Retina (tissue), 1 donor: ENCODE results near the gene WWP2.

Experiments used
- DNase-seq: peaks from one replicate; pipeline ENCODE4 v3.0.0-alpha.2; 2016

WWP2 gene

DNA sequence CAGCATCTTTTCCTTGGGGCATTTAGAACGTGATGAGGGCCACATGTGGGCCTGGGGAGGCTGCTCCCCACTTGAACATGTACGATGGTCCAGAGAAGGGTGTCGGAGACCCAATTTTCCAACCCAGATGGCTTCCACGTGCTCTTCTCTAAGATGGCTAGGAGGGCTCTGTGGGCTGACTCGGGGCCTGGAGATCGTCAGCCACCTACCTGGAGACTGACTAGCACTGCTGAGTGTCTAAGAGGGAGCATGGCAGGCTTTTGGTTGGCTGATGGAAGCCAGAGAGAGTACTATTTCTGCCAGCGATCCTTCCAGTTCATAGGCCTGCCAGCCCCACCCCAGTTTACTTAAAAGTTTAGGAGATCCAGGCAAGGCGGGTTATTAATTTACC lies 128.8 kb downstream of the WWP2 start:
- DNase-seq = no peak

DNA sequence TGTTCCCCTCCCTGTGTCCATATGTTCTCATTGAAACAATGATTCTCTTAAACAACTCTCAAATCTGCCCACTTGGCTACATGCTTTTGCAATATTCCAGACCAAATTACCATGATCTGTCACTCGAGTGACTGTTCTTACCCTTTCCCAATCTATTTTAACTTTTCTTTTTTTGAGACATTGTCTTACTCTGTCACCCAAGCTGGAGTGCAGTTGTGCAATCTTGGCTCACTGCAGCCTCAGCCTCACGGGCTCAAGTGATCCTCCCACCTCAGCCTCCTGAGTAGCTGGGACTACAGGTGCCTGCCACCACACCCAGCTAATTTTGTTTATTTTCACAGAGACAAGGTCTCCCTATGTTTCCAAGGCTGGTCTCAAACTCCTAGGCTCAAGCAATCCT lies 130.2 kb downstream of the WWP2 start:
- DNase-seq = no peak

DNA sequence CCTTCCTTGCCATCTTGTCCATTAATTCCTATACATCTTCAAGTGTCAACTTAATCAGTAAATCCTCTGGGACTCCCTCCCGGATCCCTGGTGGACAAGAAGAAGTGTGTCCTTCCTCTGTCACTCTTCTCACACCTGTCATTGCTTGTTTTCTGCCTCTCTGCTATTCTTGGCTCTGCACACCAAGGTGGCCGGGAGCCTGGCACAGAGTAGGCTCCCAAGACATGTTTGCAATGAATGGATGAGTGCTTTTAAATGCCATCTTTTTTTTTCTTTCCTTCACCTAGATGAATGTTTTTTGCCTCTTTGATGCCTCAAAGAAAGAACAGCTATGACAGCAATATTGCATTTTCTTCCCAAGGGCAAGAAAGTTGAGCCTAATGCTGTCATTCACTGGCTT lies 131.0 kb downstream of the WWP2 start:
- DNase-seq = peak; percentile 47

GRCh38 chr16:69894676-69895075 lies 132.5 kb downstream of the WWP2 start:
- DNase-seq = no peak

DNA sequence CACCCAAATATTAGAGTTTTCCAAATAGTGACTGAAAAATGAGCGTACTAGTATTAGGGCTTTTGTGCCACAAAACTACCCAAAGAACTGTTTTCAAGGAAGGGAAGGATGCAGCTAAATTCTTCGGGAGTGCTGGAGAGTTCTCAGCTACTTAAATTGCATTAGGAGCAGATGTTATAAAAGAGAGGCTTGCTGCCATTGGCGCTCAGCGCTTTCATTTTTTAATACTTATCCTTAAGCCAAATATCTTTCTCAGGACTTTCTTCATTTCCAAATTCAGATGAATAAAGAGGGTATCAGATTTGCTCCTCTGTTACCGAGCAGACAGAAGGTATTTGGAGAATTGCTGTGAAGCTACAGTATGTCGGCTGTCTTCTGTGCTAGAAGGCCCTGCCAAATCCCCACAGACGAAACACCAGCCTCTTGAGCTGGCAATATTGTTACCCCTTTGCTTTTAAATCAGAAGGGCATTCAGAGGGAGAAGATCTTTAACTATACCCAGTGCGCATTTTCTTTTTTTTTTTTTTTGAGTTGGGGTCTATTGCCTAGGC lies 141.8 kb downstream of the WWP2 start:
- DNase-seq = no peak

- DNase-seq = no peak
These were observed 142.5 kb downstream of the WWP2 start for GRCh38 chr16:69904495-69905170.

GRCh38 chr16:69905171-69905555 lies 143.0 kb downstream of the WWP2 start:
- no peak for DNase-seq

GRCh38 chr16:69906838-69907401 lies 144.8 kb downstream of the WWP2 start:
- DNase-seq = no peak

GRCh38 chr16:69909043-69909442 lies 146.9 kb downstream of the WWP2 start:
- no peak for DNase-seq

DNA sequence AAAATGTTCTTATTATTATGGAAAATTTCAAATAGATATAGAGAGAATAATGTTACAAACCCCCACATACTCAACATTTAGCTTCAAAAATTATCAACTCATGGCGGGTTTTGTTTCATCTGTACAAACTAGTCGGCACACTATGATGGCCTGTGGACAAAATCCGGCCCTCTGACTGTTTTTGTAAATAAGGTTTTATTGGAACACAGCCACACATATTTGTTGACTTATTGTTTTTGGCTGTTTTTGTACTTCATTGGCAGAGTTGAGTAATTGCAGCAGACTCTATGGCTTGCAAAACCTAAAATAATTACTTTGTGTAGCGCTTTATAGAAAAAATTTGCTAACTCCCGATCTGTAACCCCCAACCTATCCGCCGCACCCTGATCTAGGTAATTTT lies 147.6 kb downstream of the WWP2 start:
- no peak for DNase-seq

DNA sequence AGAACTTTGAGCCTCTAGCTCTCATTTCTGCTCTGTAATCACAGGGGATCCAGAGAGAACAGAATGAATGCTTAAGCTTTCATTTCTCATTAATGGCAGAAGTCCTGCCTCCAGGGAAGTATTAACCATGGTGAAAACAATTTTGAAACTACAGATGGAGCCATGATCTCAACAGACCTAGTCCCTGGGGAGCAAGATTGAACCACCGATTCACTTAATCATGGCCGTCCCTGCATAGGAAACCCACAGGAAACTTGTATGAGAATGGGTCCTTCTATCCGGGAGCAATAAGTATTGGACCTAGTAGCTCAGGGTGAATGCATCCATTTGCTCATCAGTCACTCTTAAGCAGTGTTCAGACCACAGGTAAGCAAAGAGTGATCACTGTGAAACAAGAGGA lies 148.8 kb downstream of the WWP2 start:
- no peak for DNase-seq

DNA sequence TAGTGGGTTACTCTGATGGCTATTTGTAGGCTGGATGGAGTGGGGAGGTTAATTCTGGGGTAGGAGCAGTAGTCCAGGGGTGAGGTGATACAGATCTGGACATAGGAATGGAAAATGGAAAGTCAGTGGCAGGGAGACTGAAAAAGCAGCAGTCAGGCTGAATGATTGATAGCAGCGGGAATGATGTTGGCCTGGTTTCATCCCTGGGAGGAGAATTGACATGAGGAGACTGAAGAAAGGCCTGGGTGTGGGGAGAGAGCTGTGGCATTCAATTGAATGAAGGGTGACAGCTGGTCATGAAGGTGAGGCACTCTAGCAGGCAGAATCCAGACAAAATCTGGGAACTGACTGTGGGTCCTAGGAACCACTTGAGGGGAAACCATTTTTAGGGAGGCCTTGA lies 154.3 kb downstream of the WWP2 start:
- DNase-seq = no peak

DNA sequence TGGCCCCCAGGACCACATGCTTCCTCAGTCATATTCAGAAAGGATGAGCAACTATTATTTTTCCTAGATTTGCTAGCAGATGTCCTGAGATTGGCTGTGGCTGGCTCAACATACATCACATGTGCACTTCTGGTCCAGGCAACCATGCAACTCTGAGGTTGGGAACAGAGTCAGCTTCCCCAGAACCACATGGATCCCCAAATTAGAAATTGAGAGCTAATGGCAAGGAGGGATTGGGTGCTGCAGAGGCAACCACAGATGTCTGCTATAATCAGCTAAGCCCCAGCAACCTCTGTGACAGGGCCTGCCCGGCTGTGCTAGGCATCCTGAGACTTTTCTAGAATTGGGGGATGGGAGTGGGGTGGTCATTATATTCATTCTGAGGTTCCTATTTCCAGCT lies 155.2 kb downstream of the WWP2 start:
- DNase-seq = no peak

DNA sequence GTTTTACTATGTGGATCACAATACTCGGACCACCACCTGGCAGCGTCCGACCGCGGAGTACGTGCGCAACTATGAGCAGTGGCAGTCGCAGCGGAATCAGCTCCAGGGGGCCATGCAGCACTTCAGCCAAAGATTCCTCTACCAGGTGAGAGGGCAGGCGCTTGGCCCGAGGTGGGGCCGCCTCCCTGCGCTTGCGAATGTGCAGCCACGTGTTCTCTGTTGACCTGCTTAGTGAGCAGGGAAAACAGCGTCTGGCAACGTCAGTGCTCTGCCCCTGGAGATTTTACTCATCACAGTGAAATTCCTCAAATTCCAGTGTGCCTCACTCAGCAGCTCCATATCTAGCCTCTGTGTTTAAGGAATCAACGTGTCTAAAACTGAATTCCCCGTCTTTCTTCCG lies 155.6 kb downstream of the WWP2 start:
- no peak for DNase-seq

GRCh38 chr16:69918241-69918640 lies 156.1 kb downstream of the WWP2 start:
- no peak for DNase-seq

GRCh38 chr16:69921127-69921526 lies 159.0 kb downstream of the WWP2 start:
- no peak for DNase-seq

DNA sequence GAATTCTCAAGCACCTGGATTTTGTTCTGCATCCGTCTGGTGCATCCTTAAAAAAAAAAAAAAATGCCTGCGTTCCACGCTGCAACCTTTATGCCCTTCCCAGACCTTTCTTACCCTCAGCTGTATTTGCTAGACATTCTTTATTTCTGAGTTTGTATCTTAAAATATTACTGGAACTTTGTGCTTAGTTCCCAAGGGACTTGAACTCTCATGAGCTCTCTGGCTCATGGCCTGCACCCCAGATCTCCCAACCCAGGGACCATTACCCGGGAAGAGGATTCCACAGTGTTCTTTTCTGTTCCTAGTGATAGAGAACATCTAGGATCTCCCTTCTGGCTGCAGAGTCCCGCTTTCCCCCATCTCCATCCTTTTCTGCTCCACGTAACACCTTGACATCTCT lies 160.1 kb downstream of the WWP2 start:
- DNase-seq = no peak

DNA sequence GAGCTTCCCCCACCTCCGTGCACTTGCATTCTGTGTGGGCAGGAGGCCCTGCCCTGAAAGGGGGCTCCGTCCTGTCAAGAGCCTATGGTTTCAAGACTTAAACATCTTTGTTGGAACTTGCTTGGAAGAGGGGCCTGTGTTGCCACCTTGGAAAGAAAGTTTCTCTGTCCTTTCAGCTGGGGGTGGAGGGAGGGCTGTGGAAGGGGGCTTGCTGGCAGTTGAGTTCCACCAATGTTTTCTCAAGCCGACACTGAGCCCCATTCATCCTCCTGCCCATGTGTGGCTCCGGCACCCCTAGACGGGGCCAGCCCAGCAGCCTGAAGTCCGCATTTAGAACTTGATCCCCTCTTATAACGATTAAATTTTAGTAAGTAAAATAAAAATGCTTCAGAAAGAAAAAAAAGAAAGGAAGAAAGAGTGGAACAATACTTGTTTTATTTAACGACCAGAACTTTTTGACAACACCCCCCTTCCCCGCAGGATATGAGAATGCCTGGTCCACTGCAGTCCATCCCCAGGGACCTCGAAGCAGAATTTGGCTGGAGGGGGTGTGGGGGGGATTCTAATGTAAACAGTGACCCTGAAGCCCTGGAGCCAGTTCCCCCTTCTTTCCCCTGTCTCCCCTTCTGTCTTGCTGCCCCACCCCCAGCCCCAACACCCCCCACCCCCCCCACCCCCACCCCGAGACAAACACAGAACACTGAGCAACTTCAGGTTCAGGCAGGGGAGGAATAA lies 162.1 kb downstream of the WWP2 start:
- DNase-seq = no peak

DNA sequence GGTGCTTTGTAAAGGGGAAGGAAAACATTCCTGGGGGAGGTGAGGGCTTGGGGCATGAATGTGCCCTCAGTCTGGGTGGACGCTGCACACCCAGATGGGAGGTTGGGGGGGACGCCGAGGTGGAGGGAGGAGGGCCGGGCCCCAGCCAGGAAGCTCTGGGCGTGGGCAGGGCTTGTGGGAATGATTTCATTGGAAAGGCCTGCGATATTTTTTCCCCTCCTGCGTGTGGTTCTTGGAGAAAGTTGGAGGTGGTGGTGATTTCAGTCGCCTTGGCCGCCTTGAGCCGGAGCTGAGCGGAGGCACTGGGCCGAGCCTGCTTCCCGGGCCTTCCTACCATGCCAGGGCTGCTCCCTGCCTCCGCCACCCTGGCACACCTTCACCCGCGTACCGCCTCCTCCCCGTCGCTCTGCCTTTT lies 162.7 kb downstream of the WWP2 start:
- no peak for DNase-seq

GRCh38 chr16:69925311-69925710 lies 163.2 kb downstream of the WWP2 start:
- DNase-seq = no peak

DNA sequence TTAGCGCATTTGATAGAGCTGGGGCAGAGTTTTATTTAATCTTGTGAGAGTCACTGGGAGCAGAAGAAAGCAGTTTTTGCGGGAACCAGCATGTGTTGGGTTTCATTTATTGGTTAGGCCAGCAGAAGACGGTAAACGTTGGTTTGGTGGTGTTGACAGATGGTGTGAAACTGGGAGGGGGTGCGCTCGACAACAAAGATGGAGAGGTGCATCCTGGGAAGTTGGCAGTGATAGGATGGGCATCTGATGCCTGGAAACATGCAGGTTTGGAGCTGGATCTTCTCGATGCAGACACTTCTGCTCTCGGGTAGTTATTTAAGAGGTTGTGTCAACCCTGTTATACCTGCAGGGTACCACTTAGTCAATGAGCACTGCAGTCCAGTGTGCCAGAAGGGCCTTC lies 164.1 kb downstream of the WWP2 start:
- DNase-seq = no peak

DNA sequence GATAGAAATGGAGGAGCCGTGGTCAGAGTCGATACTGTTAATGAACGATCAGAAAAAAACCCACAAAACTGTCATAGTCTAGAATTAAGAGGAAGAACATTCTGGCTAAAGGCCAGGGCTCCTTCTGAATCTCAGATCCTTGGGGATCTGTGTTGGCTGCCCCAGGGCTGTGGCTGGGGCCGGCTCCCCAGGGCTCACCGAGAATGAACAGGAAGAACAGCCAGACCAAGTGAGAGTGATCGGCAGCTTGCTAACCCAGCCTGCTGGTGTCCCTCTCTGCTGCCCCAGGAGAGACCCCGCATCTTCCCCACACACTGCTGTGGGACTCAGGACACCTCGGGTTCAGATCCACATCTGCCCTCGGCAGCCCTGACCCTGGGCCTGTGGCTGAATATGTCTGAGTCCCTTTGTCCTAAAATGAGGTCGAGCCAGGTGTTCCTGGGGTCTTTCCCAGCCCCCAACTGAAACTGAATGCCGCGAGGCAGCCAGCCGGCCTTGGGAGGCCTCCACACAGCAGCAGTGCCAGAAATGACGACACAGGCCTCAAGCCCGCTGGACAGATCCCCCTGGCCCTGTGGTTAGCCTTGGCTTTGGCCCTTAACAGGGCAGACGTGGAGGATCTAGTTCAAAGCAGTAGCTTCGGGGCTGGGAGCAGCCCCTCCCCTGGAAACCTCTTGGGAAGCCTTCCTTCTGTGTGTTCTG lies 165.1 kb downstream of the WWP2 start:
- peak; percentile 53 for DNase-seq

DNA sequence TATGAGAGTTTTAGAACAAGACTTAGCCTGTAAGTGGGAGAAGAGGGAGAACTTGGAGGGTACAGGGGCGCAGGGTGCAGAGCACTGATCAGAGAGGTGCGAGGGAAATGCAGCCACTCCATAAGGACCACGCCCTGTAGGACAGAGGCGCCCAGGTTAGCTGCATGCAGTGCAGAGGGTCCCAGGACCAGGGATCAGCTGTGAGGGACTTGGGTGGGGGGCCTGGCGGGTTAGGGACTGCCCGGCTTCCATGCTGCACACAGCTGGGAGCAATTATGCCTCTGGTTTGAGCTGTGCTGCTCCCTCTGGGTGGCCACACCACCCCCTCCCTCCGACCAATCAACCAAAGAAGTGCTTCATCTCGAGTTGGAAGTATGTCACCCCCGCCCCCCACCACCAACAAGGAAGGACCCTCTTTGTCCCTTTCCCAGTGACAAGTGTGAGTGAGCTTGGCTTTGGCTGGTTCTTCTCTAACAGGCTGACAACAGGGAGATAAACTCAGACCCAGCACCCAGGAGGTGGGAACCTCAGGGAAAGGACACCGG lies 166.8 kb downstream of the WWP2 start:
- DNase-seq = no peak
